ENCODE measurements around the gene VGLL3.

The VGLL3 gene

DNA sequence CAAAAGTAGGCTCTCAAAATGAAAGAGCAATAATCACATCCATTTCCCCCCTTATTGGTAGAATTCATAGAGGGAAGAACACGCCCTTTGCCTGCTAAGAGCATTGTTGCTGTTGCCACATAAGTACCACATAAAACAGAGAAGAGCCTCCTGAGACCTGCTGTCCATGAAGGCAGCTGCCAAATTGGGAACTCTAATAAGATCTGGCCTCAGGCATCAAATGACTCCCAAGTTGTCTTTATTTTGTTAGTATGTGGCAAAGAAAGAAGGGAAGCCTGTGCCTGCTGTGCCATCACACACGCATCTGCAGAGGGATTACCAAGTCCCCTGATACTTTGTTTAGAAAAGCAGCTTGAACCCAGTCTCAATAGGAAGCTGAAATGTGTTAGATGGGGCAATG, 23.9 kb downstream of the VGLL3 start:
- no peak overlapping the region for H3K4me3 ChIP-seq (replicated peaks; ENCODE audit: insufficient read depth, low read length)
- no peaks in the 10 kb centered on the region for H3K27me3 ChIP-seq (ENCODE audit: insufficient read depth, poor library complexity, severe bottlenecking)
- TF ChIP-seq SPI1 (IDR thresholded peaks at IDR 0.05; ENCODE audit: borderline replicate concordance, low read depth) (no peak), GABPA (IDR thresholded peaks at IDR 0.05; ENCODE audit: low read depth) (no peak), POLR2AphosphoS5 (IDR thresholded peaks at IDR 0.05; ENCODE audit: low read depth) (no peak)
- TF ChIP-seq, protein P1, sequence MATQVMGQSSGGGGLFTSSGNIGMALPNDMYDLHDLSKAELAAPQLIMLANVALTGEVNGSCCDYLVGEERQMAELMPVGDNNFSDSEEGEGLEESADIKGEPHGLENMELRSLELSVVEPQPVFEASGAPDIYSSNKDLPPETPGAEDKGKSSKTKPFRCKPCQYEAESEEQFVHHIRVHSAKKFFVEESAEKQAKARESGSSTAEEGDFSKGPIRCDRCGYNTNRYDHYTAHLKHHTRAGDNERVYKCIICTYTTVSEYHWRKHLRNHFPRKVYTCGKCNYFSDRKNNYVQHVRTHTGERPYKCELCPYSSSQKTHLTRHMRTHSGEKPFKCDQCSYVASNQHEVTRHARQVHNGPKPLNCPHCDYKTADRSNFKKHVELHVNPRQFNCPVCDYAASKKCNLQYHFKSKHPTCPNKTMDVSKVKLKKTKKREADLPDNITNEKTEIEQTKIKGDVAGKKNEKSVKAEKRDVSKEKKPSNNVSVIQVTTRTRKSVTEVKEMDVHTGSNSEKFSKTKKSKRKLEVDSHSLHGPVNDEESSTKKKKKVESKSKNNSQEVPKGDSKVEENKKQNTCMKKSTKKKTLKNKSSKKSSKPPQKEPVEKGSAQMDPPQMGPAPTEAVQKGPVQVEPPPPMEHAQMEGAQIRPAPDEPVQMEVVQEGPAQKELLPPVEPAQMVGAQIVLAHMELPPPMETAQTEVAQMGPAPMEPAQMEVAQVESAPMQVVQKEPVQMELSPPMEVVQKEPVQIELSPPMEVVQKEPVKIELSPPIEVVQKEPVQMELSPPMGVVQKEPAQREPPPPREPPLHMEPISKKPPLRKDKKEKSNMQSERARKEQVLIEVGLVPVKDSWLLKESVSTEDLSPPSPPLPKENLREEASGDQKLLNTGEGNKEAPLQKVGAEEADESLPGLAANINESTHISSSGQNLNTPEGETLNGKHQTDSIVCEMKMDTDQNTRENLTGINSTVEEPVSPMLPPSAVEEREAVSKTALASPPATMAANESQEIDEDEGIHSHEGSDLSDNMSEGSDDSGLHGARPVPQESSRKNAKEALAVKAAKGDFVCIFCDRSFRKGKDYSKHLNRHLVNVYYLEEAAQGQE (IDR thresholded peaks at IDR 0.05; ENCODE audit: insufficient replicate concordance, low read depth), result no peak
- TF ChIP-seq, protein P2, sequence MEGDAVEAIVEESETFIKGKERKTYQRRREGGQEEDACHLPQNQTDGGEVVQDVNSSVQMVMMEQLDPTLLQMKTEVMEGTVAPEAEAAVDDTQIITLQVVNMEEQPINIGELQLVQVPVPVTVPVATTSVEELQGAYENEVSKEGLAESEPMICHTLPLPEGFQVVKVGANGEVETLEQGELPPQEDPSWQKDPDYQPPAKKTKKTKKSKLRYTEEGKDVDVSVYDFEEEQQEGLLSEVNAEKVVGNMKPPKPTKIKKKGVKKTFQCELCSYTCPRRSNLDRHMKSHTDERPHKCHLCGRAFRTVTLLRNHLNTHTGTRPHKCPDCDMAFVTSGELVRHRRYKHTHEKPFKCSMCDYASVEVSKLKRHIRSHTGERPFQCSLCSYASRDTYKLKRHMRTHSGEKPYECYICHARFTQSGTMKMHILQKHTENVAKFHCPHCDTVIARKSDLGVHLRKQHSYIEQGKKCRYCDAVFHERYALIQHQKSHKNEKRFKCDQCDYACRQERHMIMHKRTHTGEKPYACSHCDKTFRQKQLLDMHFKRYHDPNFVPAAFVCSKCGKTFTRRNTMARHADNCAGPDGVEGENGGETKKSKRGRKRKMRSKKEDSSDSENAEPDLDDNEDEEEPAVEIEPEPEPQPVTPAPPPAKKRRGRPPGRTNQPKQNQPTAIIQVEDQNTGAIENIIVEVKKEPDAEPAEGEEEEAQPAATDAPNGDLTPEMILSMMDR (IDR thresholded peaks at IDR 0.05; ENCODE audit: insufficient read depth, low read length), result no peak
- no peak for DNase-seq (ENCODE audit: low read depth in 1 of 2, low spot score in 1 of 2)
- no peak overlapping the region for H3K27ac ChIP-seq (replicated peaks)

DNA sequence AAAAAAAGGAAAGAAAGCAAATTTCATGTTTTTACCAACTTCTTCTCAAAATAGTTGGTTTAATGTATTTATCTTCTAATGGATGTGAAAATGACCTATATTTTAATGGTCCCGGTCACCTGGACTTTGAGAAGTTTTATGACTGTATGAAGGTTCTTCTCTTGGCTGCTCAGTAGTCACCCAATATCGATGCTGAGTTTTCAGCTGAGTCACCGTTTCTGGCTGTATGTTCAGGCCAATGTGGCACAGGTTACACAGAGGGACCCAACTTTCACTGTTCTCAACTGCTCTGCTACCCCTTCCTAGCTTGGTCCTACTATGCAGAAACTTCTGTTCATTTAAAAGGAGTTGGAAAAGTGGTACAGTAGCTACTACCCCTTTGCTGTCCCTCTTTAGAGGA, 25.8 kb downstream of the VGLL3 start:
- Histone ChIP-seq H3K27me3 (ENCODE audit: insufficient read depth, poor library complexity, severe bottlenecking) (no peaks in the 10 kb centered on the region), H3K27ac (replicated peaks) (no peak overlapping the region), H3K4me3 (replicated peaks; ENCODE audit: insufficient read depth, low read length) (no peak overlapping the region)
- no peak for DNase-seq (ENCODE audit: low read depth in 1 of 2, low spot score in 1 of 2)
- TF ChIP-seq SPI1 (IDR thresholded peaks at IDR 0.05; ENCODE audit: borderline replicate concordance, low read depth), result no peak
- TF ChIP-seq, protein P2 (IDR thresholded peaks at IDR 0.05; ENCODE audit: insufficient read depth, low read length), result no peak
- TF ChIP-seq GABPA (IDR thresholded peaks at IDR 0.05; ENCODE audit: low read depth), result no peak
- TF ChIP-seq, protein P1 (IDR thresholded peaks at IDR 0.05; ENCODE audit: insufficient replicate concordance, low read depth), result no peak
- TF ChIP-seq POLR2AphosphoS5 (IDR thresholded peaks at IDR 0.05; ENCODE audit: low read depth), result no peak

DNA sequence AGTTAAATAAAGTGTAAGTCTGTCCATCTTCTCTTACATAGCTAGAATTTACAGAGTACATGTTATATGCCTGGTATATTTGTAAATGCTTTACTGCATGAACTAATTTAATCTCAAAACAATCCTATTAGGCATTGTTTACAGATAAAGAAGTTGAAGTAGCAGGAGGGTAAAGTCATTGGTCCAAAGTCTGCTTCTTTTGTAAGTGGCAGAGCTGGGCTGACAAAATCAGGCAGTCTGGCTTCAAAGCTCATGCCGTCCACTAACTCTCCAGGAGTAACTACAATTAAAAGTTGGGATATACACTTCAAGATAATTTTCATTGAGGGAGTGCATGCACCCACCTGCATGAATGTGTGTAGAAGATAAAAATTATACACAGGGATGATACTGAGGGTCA, 27.3 kb downstream of the VGLL3 start:
- TF ChIP-seq SPI1 (IDR thresholded peaks at IDR 0.05; ENCODE audit: borderline replicate concordance, low read depth) (no peak), GABPA (IDR thresholded peaks at IDR 0.05; ENCODE audit: low read depth) (no peak), POLR2AphosphoS5 (IDR thresholded peaks at IDR 0.05; ENCODE audit: low read depth) (no peak)
- TF ChIP-seq, protein P2 (IDR thresholded peaks at IDR 0.05; ENCODE audit: insufficient read depth, low read length), result no peak
- TF ChIP-seq, protein P1 (IDR thresholded peaks at IDR 0.05; ENCODE audit: insufficient replicate concordance, low read depth), result no peak
- Histone ChIP-seq H3K27me3 (ENCODE audit: insufficient read depth, poor library complexity, severe bottlenecking) (no peaks in the 10 kb centered on the region), H3K4me3 (replicated peaks; ENCODE audit: insufficient read depth, low read length) (no peak overlapping the region), H3K27ac (replicated peaks) (no peak overlapping the region)
- DNase-seq (ENCODE audit: low read depth in 1 of 2, low spot score in 1 of 2), result no peak

Data from HL-60 (cell line).